GM15510 (cell line): ENCODE data around the gene FN1.

ENCODE experiments used
- POLR2A ChIP-seq: IDR thresholded peaks from 3 replicates; pipeline ENCODE4 v1.6.1; 2011; ENCODE audit warnings: borderline replicate concordance; ENCODE audit not compliant: insufficient read length; ENCODE audit errors: extremely low read depth

The FN1 gene

DNA sequence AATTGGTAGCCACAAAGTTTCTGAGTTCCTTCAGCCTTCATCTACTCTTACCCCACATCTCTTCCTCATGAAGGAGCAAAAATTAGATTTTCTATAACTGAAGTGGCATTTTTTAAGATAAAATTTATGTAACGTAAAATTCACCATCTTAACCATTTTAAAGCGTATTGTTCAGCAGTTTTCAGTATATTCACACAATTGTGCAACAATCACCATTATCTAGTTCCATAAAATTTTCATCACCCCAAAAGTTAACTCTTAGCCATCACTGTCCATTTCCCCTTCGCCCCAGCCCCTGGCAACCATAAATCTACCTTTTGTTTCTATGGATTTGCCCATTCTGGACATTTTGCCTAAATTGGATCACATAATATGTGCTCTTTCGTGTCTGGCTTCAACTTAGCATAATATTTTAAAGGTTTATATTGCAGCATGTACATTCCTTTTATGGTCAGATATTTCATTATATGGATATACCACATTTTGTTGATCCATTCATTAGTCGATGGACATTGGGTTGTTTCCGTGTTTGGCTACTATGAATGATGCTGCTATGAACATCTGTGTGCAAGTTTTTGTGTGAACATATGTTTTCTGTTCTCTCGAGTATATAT lies 79.4 kb downstream of the FN1 start:
- TF ChIP-seq POLR2A, result no peak

DNA sequence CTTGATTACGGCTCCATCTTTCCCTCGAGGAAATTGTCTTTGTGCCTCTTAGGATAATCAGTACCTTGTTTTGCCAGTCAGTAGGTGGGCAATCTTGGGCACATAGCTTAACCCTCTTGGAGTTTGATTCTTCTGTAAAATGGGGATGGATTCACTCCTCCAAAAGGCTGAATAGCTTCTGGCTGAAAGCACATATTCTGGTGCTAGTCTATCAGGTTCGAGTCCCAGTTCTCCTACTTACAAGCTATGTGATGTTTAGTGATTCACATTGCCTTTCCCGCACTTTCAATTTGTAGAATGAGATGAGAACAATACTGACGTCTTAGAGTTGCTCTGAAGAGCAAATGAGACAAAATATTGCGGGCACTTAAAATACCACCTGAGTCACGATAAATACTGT lies 80.1 kb downstream of the FN1 start:
- no peak for TF ChIP-seq POLR2A

DNA sequence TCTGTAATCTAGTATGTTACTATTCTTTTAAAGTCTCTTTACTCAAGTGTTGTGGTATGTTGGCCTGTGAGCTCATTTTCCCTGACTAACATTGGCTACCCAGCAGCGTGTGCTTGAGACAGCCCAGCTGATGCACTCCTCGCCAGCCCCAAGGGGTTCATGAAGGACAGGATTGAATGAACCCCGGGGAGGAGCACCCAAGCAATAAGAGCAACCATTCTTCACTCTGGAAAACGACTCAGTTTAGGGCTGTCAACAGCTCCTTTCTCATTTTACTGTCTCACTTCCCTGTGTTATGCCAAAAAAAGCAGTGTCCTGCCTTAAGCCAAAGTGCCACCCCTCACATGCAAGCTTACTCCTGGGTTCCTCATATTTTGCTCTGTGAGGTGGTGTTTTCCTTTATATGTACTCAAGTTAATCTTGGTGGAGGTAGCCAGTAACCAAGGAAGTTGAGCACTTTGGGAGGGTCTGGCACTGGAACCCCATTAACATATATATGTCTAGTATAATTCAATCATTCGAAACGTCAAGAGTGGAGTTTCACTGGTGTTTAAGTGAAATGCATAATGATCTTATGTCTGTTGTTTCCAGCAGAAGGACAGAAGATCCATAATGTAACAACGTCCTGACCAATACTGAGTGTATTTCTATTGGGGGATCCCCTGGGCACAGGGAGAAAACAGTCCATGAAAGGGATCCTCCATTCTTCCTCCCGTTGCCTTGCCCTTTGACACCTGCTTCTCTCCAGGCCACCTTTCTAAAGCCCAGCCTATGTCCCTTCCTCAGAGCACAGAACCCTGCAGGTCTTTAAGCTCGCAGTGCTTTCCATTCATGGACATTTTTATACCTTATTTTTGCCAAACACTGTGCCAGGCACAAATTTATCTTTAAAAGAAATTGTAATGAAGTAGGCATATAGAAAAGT lies 80.8 kb downstream of the FN1 start:
- no peak for TF ChIP-seq POLR2A

DNA sequence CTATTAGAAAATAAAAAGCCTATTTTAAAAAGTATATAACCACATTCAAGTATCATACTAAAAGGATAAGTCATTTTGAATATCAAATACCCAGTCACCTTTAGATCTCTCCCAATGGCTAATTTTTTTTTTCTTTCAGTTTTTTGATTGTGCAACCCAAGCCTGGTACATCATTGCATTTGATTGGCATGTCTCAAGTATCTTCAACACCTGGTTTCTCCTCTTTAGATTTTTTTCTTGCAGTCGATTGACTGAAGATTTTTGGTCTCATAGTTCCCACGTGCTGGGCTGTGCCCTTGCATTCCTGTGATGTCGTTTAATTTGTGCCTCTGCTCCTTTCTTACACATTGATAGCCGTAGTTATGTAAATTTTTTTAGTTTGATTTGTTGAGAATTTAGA lies 83.3 kb downstream of the FN1 start:
- TF ChIP-seq POLR2A, result no peak

DNA sequence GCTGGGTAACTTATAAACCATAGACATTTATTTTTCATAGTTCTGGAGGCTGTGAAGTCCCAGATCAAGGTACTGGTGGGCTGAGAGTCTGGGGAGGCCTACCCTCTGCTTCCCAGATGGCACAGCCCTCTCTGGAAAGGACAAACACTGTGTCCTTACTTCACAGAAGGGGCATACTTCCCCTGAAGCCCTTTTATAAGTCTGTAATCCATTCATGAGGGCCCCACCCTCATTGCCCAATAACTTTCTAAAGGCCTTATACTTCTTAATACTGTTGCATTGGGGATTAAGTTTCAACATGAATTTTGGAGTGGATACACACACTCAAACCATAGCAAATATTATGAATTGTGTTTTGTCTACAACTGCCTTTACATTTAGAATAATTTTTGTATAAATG lies 88.0 kb downstream of the FN1 start:
- TF ChIP-seq POLR2A, result no peak

DNA sequence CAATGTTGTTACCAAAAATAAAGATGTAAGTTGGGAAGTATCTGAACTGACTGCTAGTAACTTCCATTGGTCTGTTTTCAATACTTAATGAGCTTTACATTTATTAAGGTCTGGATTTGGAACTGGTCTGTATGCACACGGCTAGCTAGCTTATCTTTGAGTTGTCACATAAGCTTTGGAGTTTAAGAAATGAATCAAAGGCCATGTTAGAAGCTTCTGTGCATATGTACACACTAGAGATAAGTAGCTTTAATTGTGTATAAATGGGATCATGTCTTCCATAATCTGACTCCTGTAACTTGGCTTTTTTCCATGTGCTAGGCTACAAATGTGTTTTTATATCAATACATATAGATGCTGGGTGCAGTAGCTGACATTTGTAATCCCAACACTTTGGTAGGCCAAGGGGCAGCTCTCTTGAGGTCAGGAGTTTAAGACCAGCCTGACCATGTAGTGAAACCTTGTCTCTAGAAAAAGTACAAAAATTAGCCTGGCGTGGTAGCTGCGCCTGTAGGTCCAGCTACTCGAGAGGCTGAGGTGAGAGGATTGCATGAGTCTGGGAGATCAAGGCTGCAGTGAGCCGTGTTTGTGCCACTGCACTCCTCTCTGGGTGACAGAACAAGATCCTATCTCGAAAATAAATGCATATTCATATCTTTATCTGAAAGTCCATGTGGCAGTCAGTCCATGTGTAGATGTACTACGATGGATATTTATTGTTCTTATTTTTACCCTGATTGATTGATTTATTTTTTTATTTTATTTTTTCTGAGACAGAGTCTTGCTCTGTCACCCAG lies 96.8 kb downstream of the FN1 start:
- TF ChIP-seq POLR2A, result no peak

DNA sequence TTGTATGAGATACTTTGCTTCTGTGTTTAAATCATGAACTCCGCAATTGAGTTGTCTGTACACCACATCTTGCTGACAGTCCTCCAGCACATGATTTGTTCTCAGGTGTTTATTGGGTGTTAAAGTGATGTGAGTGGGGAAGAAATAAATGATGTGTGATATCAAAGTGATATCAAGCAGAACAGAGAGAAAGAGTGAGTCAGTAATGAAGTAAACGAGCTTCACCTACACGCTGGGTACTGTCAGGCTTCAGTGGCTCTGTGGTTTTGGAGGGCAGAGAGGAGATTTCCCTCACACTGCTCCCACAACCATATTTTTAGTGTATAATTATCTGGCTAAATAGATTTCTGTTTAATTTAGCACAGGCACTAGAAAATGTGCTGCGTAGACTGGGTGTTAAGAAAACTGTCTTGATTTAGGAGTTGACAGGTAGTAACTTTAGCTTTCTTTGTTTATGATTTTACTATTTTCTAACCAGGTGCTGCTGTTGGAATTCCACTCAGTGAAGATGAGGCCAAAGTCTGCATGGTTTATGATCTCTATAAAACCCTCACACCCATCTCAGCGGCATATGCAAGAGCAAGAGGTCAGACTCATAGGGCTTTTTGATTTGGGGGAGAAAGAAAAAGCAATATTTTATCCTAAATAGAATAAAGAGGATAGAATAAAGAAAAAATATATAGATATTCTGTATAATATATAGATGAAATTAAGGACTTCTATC lies 102.8 kb downstream of the FN1 start:
- no peak for TF ChIP-seq POLR2A

DNA sequence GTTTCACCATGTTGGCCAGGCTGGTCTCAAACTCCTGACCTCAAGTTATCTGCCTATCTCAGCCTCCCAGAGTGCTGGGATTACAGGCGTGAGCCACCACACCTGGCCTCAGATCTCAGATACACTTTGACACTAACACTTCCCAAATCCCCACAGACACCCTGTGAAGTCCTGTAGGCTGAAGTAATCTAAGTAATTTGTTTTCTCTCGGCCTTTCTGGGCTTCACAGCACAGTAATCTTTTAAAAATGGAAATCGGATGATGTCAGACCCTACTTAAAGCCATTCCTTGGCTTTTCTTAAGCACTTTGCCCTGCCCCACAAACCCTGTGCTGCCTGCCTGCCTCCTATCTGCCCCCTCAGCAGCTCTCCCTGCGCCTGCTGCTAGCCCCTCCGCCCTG lies 107.8 kb downstream of the FN1 start:
- no peak for TF ChIP-seq POLR2A

DNA sequence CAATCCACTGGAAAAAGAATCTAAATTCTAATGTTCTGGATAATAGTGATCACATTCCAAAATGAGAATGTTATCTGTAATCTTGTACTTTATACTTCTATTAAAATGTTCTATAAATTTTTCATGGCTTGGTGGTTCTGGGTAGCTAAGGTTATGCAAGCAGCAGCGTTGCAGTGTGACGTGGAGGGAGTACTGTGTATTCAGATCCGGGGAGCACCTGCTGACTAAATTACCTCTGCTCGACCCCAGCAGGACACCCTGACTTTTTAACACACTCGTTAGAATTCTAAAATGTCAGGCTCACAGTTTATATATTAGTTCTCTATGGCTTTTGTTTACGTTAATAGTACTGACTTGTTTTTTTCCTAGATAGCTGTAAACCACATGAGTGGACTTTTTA lies 111.1 kb downstream of the FN1 start:
- TF ChIP-seq POLR2A, result no peak

DNA sequence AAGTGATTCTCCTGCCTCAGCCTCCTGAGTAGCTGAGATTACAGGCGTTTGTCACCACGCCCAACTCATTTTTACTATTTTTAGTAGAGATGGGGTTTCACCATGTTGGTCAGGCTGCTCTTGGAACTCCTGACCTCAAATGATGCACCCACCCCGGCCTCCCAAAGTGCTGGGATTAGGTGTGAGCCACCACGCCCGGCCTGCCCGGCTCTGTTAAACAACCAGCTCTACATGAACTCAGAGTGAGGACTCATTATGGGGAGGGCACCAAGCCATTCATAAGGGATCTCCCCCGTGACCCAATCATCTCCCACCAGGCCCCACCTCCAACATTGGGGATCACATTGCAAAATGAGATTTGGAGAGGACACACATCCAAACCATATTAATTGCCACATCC lies 115.2 kb downstream of the FN1 start:
- TF ChIP-seq POLR2A, result no peak

DNA sequence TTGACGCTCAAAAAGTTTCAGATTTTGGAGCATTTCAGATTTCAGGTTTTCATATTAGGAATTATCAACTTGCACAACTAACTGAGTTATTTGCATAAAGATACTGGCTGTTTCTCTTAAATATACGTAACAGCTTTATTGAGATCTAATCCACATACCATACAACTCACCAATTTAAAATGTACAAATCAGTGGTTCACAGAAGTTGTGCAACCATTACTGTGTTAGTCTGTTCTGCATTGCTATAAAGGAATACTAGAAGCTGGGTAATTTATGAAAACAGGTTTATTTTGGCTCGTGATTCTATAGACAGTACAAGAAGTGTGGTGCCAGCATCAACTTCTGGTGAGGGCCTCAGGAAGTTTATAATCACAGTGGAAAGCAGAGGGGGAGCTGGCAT lies 115.8 kb downstream of the FN1 start:
- no peak for TF ChIP-seq POLR2A

DNA sequence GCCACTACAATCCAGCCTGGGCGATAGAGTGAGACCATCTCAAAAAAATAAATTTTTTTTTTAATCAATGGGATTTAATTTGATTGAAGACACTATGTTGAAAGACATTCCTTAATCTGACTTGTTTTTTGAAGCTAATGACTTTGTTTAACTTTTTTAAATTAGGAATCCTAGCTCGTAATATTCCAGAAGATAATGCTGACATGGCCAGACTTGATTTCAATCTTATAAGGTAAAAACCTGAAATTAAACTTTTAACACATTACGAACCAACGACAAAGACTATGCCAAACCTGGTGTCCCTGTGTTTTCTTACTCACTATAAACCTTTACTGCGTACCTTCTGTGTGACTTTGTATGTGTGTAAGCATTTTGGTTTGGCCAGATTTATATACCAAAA lies 116.4 kb downstream of the FN1 start:
- TF ChIP-seq POLR2A, result no peak

DNA sequence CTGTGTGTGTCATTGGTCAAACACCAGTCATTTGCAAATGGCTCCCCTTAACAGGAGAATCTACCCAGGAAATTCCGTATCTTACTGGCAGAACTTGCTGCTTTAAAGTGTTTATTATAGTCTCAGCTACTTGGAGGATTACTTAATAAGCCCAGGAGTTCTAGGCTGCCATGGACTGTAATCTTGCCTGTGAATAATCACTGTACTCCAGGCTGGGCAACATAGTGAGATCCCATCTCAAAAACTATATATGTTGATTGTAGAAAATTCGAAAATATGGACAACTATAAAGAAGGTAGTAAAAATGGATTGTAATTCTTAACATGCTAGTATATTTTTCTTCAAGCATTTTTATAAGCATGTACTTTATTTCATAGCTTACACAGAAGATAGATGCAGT lies 119.5 kb downstream of the FN1 start:
- TF ChIP-seq POLR2A, result no peak

DNA sequence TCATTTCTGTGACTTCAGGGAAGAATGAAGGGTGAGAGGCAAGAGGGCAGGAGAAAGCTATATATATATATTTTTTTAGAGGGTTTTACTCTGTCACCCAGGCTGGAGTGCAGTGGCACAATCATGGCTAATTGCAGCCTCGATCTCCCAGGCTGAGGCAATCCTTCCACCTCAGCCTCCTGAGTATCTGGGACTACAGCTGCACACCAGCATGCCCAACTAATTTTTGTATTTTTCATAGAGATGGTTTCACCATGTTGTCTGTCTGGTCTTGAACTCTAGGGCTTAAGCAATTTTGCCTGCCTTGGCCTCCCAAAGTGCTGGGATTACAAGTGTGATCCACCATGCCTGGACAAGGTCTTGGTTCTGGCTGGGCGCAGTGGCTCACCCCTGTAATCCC lies 120.6 kb downstream of the FN1 start:
- TF ChIP-seq POLR2A, result no peak

DNA sequence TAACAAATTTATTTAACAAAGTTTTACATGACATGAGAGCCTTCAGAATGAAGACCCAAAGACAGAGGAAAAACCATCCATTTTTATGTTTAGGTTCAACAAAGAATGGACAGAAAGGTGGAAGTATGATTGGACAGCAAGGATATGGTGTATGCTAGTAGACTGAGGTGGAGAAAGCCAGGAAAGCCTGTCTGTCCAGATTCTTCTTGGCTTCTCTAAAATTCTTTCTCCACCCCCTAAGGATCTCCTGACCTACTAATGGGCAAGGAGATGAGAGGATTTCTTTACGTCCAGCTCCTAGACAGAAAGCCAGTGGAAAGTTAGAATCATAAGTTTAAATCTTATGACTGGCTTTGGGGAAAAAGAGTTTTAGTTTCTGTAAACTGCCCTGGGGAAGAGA lies 121.0 kb downstream of the FN1 start:
- no peak for TF ChIP-seq POLR2A
